Effector CD4-positive, alpha-beta T cell (primary cell): Measurements from ENCODE around the gene UBE4B.
"Not testable (repeated sequence)": the region's sequence is repeated elsewhere in the genome, so short reads cannot be mapped to it uniquely, and the experiment has no call there.

ENCODE experiments used
- DNase-seq: peaks from one replicate; pipeline ENCODE4 v3.0.0-alpha.2; 2020

Gene UBE4B

GRCh38 chr1:10213186-10213705, 180.5 kb downstream of the UBE4B start:
- DNase-seq = no peak

GRCh38 chr1:10216090-10216749, 183.5 kb downstream of the UBE4B start:
- DNase-seq = no peak

GRCh38 chr1:10217748-10218441, 185.1 kb downstream of the UBE4B start:
- no peak for DNase-seq

DNA sequence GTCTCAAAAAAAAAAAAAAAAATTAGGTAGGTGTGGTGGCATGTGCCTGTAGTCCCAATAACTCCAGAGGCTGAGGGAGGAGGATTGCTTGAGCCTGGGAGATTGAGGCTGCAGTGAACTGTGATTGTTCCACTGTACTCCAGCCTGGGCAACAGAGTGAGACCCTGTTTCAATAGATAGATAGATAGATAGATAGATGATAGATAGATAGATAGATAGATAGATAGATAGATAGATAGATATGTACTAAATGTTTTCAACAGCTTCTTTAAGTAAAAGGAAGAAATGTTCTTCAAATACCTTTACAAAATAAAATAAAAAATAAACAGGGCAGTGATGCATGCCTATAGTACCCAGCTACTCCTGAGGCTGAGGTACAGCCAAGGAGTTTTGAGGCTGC, 187.4 kb downstream of the UBE4B start:
- DNase-seq = no peak

GRCh38 chr1:10220657-10221056, 187.9 kb downstream of the UBE4B start:
- DNase-seq = not testable (repeated sequence)

GRCh38 chr1:10225573-10225972, 192.8 kb downstream of the UBE4B start:
- DNase-seq = no peak

DNA sequence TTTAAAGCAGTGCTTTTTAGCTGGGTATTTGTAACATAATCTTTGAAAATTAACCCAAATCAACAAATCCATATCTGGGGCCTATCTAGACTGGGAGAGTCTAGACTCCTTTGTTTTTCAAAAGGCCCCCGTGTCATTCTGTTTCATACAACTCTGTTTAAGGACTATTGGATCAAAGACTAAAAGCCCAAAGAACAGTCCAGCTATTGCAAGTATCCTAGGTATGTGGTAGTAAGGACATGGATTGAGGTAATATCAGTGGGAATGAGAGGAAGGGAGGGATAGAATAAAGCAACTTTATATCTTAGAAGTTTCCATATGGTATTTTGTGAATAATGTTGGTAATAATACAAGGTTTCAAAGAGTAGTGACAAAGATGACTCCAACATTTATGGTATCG, 195.8 kb downstream of the UBE4B start:
- no peak for DNase-seq

DNA sequence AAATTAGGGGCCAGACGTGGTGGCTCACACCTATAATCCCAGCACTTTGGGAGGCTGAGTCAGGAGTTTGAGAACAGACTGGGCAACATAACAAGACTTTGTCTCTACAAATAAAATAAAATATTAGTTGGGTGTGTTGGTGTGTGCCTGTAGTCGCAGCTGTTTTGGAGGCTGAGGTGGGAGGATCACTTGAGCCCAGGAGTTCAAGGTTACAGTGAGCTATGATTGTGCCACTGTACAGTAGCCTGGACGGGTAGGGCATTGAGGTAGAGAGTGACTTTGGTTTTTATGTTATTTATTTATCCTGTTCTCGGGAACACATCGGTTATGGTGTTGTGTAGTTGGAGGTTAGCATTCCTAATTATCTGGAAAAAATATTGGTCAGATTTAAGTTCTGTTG, 197.1 kb downstream of the UBE4B start:
- no peak for DNase-seq
